Tibial nerve (tissue), 3 donors: ENCODE measurements around the gene ERG.

Source experiments
- POLR2A ChIP-seq, 2 donors: fragments of 450-650 bp; IDR thresholded peaks; one replicate each; pipeline ENCODE4 v1.6.1; 2017; ENCODE audit warnings: antibody characterized with exemption in 2 of 2, mild to moderate bottlenecking in 2 of 2, moderate library complexity in 2 of 2
- TF ChIP-seq, protein P1 (sequence below), 5 experiments: fragments of 200-600 bp in 3 of 5; fragments of 450-650 bp in 2 of 5; sonication (generic) in 3 of 5; IDR thresholded peaks; one replicate each; pipeline ENCODE4 v1.5.1; 2016 to 2019; ENCODE audit warnings: antibody characterized with exemption in 5 of 5, mild to moderate bottlenecking in 3 of 5, moderate library complexity in 2 of 5

DNA sequence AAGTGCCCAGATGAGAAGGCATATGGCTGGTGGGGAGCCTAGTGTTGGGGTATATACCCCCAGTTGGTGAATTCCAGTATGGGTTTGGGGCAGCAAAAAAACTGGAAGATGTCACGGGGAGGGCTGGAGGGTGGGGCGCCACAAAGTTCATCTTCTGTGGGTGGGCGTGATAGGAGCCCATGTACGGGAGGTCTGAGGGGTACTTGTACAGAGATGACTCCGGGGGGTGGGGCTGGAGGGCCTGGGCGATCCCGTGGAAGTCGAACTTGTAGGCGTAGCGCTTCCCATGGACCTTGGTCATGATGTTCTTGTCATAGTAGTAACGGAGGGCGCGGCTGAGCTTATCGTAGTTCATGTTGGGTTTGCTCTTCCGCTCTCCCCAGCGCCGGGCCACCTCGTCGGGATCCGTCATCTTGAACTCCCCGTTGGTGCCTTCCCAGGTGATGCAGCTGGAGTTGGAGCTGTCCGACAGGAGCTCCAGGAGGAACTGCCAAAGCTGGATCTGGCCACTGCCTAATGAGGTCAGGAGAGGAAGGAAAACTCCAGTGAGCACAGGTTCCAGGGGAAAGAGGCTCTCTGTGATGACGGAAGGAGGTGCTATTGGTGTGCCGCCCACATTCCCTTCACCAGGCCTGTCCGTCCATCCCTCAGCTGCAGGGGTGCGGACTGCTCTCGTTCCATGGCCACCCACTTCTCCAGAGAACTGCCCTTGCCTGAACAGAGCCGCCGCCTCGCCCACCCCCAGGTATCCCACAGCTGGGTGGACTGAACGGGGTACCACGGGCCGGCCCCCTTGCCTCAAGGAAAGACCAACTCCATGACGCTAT lies 114.7 kb downstream of the ERG start:
- TF ChIP-seq, protein P1, sequence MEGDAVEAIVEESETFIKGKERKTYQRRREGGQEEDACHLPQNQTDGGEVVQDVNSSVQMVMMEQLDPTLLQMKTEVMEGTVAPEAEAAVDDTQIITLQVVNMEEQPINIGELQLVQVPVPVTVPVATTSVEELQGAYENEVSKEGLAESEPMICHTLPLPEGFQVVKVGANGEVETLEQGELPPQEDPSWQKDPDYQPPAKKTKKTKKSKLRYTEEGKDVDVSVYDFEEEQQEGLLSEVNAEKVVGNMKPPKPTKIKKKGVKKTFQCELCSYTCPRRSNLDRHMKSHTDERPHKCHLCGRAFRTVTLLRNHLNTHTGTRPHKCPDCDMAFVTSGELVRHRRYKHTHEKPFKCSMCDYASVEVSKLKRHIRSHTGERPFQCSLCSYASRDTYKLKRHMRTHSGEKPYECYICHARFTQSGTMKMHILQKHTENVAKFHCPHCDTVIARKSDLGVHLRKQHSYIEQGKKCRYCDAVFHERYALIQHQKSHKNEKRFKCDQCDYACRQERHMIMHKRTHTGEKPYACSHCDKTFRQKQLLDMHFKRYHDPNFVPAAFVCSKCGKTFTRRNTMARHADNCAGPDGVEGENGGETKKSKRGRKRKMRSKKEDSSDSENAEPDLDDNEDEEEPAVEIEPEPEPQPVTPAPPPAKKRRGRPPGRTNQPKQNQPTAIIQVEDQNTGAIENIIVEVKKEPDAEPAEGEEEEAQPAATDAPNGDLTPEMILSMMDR (IDR thresholded peaks at IDR 0.05), result no peak
- TF ChIP-seq POLR2A (IDR thresholded peaks at IDR 0.05), result no peak
